Measurements from ENCODE around the gene ARHGAP22.

ARHGAP22 gene

DNA sequence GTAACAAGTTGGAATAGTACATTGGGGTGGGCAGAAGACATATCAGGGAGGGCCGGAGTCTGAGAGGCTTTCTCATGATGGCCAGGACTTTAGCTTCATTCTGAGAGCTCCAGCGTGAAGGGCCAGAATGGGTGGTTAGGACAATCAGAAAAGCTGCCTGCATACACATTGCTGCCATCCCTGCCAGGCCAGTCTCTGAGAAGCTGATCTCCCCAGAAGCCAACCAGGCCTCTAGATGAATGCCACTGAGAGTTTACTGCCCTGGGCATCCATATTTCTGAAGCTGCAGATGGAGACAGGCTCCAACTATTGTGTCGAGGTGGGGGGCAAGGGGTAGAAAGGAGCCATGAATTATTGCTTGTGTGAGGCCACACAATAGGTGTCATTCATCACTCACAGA lies 32.0 kb upstream of the ARHGAP22 start:
- no peak overlapping the region for H3K27ac ChIP-seq
- TF ChIP-seq, protein P1, sequence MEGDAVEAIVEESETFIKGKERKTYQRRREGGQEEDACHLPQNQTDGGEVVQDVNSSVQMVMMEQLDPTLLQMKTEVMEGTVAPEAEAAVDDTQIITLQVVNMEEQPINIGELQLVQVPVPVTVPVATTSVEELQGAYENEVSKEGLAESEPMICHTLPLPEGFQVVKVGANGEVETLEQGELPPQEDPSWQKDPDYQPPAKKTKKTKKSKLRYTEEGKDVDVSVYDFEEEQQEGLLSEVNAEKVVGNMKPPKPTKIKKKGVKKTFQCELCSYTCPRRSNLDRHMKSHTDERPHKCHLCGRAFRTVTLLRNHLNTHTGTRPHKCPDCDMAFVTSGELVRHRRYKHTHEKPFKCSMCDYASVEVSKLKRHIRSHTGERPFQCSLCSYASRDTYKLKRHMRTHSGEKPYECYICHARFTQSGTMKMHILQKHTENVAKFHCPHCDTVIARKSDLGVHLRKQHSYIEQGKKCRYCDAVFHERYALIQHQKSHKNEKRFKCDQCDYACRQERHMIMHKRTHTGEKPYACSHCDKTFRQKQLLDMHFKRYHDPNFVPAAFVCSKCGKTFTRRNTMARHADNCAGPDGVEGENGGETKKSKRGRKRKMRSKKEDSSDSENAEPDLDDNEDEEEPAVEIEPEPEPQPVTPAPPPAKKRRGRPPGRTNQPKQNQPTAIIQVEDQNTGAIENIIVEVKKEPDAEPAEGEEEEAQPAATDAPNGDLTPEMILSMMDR (IDR thresholded peaks at IDR 0.05), result no peak
- no peak for TF ChIP-seq ZFX (IDR thresholded peaks at IDR 0.05; ENCODE audit: borderline replicate concordance)

DNA sequence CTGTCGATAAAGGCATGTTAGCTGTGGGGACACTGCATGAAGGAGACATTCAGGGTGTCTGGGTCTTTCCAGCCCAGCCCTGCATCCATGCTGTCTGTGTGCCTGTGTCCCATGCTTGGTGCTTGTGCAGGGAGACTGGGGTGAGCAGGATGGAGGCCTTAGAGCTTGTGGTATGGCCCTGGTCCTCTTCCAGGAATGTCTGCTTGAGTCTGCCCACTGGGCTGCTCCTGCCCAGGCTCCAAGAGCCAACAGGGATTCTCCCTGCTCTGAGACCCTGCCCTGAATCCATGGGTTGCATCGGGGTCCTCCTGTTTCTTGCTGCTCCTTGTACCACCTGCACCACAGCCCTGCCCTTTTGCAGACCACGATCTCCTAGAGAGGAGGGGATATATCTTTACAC lies 31.4 kb upstream of the ARHGAP22 start:
- TF ChIP-seq ZFX (IDR thresholded peaks at IDR 0.05; ENCODE audit: borderline replicate concordance), result no peak
- TF ChIP-seq, protein P1 (IDR thresholded peaks at IDR 0.05), result no peak

DNA sequence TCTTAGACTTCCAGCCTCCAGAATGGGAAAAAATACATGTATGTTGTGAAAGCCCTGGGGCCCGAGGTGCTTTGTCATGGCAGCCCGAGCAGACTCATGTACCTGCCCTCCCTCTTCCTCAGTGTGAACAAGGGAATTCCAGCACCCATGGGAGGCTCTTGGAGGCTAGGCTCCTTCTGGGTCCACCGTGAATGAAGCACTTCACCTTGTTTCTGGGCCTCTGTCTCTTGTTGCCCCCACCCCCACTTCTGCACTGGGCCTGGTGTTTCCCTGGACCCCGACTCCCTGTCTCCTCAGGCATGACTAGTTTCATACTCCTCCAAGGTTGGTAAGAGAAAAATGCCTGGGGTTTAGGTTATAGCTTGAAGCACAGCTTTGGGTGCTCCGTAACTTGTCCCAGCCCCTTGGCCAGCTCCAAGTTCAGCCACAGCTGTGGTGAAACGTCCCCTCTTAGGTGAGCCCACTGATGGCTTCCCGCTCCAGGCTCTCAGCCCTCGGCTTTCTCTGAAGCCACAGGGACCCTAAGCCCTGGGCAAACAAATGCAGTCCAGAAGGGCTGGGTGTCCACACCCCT lies 30.2 kb upstream of the ARHGAP22 start:
- TF ChIP-seq, protein P1 (IDR thresholded peaks at IDR 0.05), result no peak
- no peak for TF ChIP-seq ZFX (IDR thresholded peaks at IDR 0.05; ENCODE audit: borderline replicate concordance)

More for the DNA sequence above, 31.4 kb upstream of the ARHGAP22 start:
- H3K27ac ChIP-seq, result no peak overlapping the region

DNA sequence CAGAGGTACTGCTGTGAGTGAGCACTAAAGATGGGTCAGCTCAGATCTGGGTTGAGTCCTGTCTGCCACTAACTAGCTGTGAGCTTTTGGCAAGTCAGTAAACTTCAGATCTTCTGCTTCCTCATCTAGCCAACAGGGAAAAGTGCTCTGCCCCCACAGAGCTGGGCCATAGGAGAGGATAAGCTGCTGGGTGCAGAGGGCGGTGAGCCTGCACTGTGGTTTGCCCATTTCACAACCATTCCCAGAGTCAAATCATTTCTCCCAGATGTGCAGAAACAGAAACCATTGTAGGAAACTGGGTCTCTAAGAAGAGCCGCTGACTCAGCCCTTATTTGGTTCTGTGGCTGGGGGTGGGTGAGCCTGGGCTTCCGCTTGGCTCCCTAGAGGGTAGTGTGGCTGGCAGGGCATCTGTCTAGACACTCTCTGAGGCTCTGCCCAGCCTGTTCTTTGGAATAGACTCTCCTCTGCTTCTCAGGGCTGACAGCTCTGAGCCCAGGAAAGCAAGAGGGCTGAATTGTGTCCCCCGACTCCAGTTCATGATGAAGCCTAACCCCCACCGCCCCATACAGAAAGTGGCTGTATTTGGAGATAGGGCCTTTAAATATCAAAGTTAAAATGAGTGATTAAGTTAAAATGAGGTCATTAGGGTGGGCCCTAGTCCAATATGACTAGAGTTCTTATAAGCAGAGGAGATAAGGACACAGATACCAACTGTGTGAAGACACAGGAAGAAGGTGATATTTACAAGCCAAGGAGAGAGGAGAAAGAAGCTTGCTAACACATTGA lies 29.5 kb upstream of the ARHGAP22 start:
- no peak for TF ChIP-seq ZFX (IDR thresholded peaks at IDR 0.05; ENCODE audit: borderline replicate concordance)
- TF ChIP-seq, protein P1 (IDR thresholded peaks at IDR 0.05), result no peak
- H3K27ac ChIP-seq, result no peak overlapping the region

More for the DNA sequence above, 30.2 kb upstream of the ARHGAP22 start:
- H3K27ac ChIP-seq, result no peak overlapping the region

DNA sequence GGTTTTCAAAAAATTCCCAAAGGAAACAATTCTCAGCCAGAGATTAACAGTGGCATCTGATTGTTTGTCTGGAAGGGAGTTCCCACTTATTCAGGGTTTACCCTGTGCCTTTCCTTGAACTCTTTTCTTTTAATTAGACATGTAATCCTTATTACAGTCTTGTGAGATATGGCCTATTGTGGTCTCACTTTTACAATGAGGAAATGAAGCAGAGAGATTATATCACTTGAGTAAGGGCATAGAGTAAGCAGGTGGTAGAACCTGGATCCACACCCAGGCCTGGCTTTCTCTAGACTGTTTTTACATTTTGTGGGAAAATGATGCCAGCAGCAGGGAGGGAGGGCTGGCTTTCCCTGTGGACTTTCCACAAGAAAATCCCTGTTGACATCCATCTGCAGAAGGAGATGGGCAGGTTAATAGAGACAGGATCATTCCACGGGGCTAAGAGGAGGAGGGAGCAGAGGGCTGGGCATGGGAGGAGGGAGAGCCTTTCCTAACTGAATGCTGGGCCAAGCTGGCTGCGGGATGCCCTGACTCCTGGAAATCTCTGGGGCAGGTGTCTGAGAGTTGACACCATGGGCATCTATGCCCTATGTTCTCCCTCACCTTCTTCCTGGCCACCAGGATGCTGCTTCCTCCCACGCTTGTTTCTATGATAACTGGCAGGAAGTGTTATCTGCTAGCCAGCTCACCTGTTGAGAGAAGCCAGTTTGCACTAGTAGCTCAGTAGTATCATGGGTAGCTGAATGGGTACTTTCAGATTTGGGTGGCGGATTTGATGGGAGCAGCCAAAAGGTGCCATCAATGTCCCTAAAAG lies 28.7 kb upstream of the ARHGAP22 start:
- H3K27ac ChIP-seq, result no peak overlapping the region
- TF ChIP-seq, protein P1 (IDR thresholded peaks at IDR 0.05), result no peak
- TF ChIP-seq ZFX (IDR thresholded peaks at IDR 0.05; ENCODE audit: borderline replicate concordance), result no peak

DNA sequence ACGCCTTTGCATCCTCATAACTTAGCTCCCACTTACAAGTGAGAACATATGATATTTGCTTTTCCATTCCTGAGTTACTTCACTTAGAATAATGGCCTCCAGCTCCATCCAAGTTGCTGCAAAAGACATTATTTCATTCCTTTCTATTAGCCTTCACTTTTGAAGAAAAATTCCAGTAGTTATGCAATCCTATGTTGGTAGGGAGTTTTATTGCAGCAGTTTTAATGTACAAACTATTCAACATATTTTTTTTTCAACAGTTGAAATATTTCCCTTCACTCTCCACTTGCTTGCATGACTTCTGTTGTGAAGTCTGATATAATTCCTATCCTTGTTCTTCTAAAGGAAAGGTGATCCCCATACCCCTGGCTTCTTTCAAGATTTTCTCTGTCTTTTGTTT lies 27.3 kb upstream of the ARHGAP22 start:
- TF ChIP-seq, protein P1 (IDR thresholded peaks at IDR 0.05), result no peak
- TF ChIP-seq ZFX (IDR thresholded peaks at IDR 0.05; ENCODE audit: borderline replicate concordance), result no peak
- no peak overlapping the region for H3K27ac ChIP-seq
